WI38 (cell line): ENCODE results near the gene ARHGEF28.

Experiments
- H3K4me3 ChIP-seq: 2 replicates; pipeline ENCODE4 v1.5.1; 2011; ENCODE audit warnings: low read depth, mild to moderate bottlenecking, control low read depth, low read length
- CTCF ChIP-seq: IDR thresholded peaks from 2 replicates; pipeline ENCODE4 v1.5.1; 2012; ENCODE audit warnings: low read depth, mild to moderate bottlenecking, control low read depth, low read length

Gene ARHGEF28

GRCh38 chr5:73705364-73705763 lies 79.4 kb downstream of the ARHGEF28 start:
- no peak for TF ChIP-seq CTCF

GRCh38 chr5:73706963-73707362 lies 81.0 kb downstream of the ARHGEF28 start:
- no peak overlapping the region for H3K4me3 ChIP-seq
- no peak for TF ChIP-seq CTCF

More at GRCh38 chr5:73705364-73705763, 79.4 kb downstream of the ARHGEF28 start:
- no peak overlapping the region for H3K4me3 ChIP-seq

DNA sequence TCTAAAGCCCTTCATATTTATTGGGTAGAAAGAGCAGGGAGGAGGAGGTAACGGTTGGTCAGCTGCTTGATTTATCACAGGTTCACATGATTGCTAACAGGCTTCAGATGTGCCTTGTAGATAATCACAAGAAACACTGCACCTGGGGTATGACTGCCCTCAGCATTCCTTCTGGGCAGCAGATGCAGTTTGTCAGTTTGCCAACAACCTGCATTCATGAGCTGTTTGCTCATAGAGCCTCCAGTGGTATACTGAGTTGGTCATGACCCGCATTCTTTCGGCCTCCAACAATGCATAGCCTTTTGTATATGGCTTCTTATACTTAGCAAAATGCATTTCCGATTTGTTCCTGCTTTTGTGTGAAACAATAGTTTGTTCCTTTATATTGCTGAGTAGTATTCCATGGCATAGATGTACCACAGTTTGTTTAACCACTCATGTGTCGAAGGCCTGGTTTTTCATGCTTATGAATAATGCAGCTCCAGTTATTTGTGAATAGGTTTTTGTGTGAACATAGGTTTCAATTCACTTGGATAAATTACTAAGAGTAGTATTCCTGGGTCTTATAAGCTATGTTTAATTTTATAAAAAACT lies 83.6 kb downstream of the ARHGEF28 start:
- no peak overlapping the region for H3K4me3 ChIP-seq
- no peak for TF ChIP-seq CTCF

- TF ChIP-seq CTCF: no peak
- no peak overlapping the region for H3K4me3 ChIP-seq
Observed at GRCh38 chr5:73716284-73716808, 90.3 kb downstream of the ARHGEF28 start.

DNA sequence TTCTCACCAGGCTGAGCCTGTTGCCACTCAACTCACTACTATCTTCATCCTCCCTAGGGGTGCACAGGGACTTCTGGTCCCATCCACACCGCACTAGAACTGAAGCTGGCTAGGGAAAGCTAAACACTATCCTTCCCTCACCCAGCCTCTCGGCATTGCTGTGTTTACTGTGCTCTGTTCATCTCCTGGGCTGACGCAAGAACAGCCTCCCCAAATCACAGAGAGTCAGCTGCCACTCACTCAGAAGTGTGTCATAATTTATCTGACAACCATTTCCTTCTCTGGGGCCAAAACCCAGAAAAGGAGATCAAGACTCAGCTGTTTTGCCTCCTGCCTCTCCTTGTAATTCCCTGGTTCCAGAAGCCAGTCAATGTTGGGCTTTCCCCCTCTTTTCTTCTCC lies 92.8 kb downstream of the ARHGEF28 start:
- H3K4me3 ChIP-seq: no peak overlapping the region
- no peak for TF ChIP-seq CTCF

DNA sequence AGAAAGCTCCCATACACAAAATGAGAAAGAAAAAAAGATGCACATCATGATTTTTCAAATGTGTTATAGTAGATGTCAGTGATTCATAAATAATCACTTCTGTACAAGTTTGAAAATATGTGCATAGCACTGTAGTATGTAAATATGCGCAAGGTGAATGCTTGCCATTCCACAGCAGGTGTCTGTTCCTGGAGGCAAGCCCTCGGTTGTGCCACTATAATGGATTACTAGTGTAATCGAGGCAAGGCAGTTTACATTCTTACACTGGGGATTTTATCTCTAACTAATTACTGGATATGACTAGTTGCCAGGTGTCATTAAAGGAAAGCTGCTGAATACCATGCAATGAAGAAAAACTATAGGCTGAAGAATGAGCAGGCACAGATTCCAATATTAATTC lies 93.6 kb downstream of the ARHGEF28 start:
- TF ChIP-seq CTCF: no peak
- H3K4me3 ChIP-seq: no peak overlapping the region

- no peak overlapping the region for H3K4me3 ChIP-seq
- no peak for TF ChIP-seq CTCF
Observed at GRCh38 chr5:73722231-73722630, 96.2 kb downstream of the ARHGEF28 start.
